Prostate gland (tissue), 2 donors: Measurements from ENCODE around the gene SLCO4A1.

Source experiments
- POLR2A ChIP-seq: fragments of 450-650 bp; IDR thresholded peaks from one replicate; pipeline ENCODE4 v1.6.1; 2016; ENCODE audit warnings: antibody characterized with exemption, mild to moderate bottlenecking
- TF ChIP-seq, protein P1 (sequence below), 4 experiments: fragments of 200-600 bp in 2 of 4; fragments of 450-650 bp in 2 of 4; sonication (generic) in 2 of 4; IDR thresholded peaks; 1 replicate in 3 of 4; 2 replicates in 1 of 4; pipeline ENCODE4 v1.5.1; 2016 to 2019; ENCODE audit warnings: antibody characterized with exemption in 4 of 4, mild to moderate bottlenecking in 2 of 4, moderate library complexity in 2 of 4

DNA sequence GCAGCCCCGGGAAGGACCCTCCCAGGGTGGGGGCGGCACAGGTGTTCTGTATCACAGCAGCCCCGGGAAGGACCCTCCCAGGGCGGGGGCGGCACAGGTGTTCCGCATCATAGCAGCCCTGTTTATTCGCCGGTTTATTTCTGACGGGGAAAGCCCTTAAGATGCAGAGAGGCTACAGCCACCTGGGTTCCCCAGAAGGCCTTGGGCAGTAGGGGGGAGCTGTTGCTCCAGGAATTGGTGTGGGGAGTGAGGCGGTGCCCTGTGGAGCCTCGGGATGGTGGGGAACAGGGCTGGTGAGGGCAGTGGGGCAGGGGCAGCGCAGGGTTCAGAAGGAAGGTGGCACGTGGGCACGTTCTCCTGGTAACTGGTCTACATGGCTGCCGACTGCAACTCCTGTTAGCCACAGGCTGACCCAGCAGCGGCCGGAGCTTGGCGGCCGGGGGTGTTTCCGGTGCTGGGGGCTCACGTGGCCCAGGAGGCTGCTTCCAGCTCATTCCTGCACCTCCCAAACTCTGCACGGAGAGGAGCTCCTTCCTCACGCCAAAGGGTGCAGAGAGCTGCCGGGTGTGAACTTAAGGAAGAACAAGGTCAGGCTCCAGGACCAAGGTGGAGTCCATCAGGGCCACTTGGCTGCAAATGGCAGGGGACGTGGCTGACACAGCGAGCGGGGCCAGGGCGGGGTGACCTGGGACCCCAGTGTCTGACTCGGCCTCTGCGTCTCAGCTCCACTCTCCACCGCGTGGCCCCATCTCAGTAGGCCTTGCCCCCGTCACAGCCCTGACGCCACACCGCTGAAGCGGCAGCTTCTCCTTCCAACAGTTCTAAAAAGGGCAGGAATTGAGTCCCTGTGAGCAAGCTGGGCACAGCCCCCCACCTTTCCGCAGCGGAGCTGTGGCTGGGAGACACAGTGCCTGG, 13.2 kb downstream of the SLCO4A1 start:
- TF ChIP-seq, protein P1, sequence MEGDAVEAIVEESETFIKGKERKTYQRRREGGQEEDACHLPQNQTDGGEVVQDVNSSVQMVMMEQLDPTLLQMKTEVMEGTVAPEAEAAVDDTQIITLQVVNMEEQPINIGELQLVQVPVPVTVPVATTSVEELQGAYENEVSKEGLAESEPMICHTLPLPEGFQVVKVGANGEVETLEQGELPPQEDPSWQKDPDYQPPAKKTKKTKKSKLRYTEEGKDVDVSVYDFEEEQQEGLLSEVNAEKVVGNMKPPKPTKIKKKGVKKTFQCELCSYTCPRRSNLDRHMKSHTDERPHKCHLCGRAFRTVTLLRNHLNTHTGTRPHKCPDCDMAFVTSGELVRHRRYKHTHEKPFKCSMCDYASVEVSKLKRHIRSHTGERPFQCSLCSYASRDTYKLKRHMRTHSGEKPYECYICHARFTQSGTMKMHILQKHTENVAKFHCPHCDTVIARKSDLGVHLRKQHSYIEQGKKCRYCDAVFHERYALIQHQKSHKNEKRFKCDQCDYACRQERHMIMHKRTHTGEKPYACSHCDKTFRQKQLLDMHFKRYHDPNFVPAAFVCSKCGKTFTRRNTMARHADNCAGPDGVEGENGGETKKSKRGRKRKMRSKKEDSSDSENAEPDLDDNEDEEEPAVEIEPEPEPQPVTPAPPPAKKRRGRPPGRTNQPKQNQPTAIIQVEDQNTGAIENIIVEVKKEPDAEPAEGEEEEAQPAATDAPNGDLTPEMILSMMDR (IDR thresholded peaks at IDR 0.05): no peak
- no peak for TF ChIP-seq POLR2A
